SH-SY5Y (cell line): Measurements from ENCODE around the gene PCDHA12.

Source experiments
- GATA2 ChIP-seq: IDR thresholded peaks from 2 replicates; pipeline ENCODE4 v1.6.1; 2011; ENCODE audit warnings: mild to moderate bottlenecking, low read depth, low read length
- GATA3 ChIP-seq: IDR thresholded peaks from 2 replicates; pipeline ENCODE4 v1.6.1; 2011; ENCODE audit warnings: low read depth, mild to moderate bottlenecking, low read length, moderate library complexity

DNA sequence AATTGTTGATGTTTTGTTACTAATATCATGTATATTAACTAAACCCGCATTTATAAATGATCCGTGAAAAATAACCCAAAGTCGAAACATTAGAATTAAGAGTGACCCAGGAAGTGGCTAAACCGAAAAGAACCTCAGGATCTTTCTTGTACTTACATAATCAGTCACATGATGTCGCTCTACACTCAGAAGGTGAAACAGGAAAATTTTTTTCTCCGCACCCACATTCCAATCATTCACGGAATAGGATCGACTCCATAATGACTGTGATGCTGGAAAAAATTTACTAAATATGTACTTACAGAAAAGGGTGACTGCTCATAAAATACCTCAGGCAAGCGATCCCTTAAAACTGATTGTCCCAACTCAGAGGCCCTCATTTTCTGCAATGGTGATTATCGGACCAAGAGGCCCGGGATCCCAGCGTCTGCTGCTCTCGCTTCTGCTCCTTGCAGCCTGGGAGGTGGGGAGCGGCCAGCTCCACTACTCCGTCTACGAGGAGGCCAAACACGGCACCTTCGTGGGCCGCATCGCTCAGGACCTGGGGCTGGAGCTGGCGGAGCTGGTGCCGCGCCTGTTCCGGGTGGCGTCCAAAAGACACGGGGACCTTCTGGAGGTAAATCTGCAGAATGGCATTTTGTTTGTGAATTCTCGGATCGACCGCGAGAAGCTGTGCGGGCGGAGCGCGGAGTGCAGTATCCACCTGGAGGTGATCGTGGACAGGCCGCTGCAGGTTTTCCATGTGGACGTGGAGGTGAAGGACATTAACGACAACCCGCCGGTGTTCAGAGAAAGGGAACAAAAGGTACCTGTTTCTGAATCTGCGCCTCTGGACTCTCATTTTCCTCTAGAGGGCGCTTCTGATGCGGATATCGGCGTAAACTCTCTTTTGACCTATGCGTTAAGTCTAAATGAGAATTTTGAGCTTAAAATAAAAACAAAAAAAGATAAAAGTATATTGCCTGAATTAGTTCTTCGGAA, at the start of gene PCDHA12:
- TF ChIP-seq GATA3 (no peak), GATA2 (no peak)
